Measurements from ENCODE around the gene SEMA3A.
A peak's percentile ranks its signal among the peaks of the same experiment; 100 is the strongest.

SEMA3A gene

GRCh38 chr7:84104826-84105225 lies 89.8 kb downstream of the SEMA3A start:
- no peaks in the 10 kb centered on the region for H3K4me1 ChIP-seq (ENCODE audit: control insufficient read depth, insufficient read depth, low read length)
- H3K27me3 ChIP-seq (ENCODE audit: control insufficient read depth, insufficient read depth, low read length, poor library complexity, severe bottlenecking): no peaks in the 10 kb centered on the region
- no peaks in the 10 kb centered on the region for H3K9me3 ChIP-seq (ENCODE audit: control insufficient read depth, low read length)
- H3K4me3 ChIP-seq (ENCODE audit: insufficient read depth, low read depth, low read length): no peak overlapping the region
- no peak overlapping the region for H3K27ac ChIP-seq (ENCODE audit: insufficient read depth, low read depth, low read length, poor library complexity, severe bottlenecking)
- no peaks in the 10 kb centered on the region for H3K36me3 ChIP-seq (ENCODE audit: control insufficient read depth, insufficient read depth, low read length)
- WGBS, 2 experiments: 89 to 92% methylated on average over 1 to 3 of the region's 3 CpGs

- 100% methylated on average over 1 of the region's 1 CpG for WGBS, 2 experiments
- Histone ChIP-seq H3K27me3 (ENCODE audit: control insufficient read depth, insufficient read depth, low read length, poor library complexity, severe bottlenecking) (no peaks in the 10 kb centered on the region), H3K36me3 (ENCODE audit: control insufficient read depth, insufficient read depth, low read length) (no peaks in the 10 kb centered on the region), H3K27ac (ENCODE audit: insufficient read depth, low read depth, low read length, poor library complexity, severe bottlenecking) (no peak overlapping the region), H3K9me3 (ENCODE audit: control insufficient read depth, low read length) (no peaks in the 10 kb centered on the region), H3K4me1 (ENCODE audit: control insufficient read depth, insufficient read depth, low read length) (no peaks in the 10 kb centered on the region), H3K4me3 (ENCODE audit: insufficient read depth, low read depth, low read length) (no peak overlapping the region)
These were observed 92.4 kb downstream of the SEMA3A start for GRCh38 chr7:84102213-84102612.

GRCh38 chr7:84100866-84101265 lies 93.7 kb downstream of the SEMA3A start:
- Histone ChIP-seq H3K4me1 (ENCODE audit: control insufficient read depth, insufficient read depth, low read length) (no peaks in the 10 kb centered on the region), H3K4me3 (ENCODE audit: insufficient read depth, low read depth, low read length) (no peak overlapping the region), H3K27me3 (ENCODE audit: control insufficient read depth, insufficient read depth, low read length, poor library complexity, severe bottlenecking) (no peaks in the 10 kb centered on the region), H3K27ac (ENCODE audit: insufficient read depth, low read depth, low read length, poor library complexity, severe bottlenecking) (no peak overlapping the region), H3K36me3 (ENCODE audit: control insufficient read depth, insufficient read depth, low read length) (no peaks in the 10 kb centered on the region), H3K9me3 (ENCODE audit: control insufficient read depth, low read length) (no peaks in the 10 kb centered on the region)
- 93 to 100% methylated on average over 1 of the region's 1 CpG for WGBS, 2 experiments

GRCh38 chr7:84095971-84096370 lies 98.6 kb downstream of the SEMA3A start:
- no peaks in the 10 kb centered on the region for H3K9me3 ChIP-seq (ENCODE audit: control insufficient read depth, low read length)
- WGBS, 2 experiments: no CpG with 5 or more reads among the region's 2 CpGs
- H3K27ac ChIP-seq (ENCODE audit: insufficient read depth, low read depth, low read length, poor library complexity, severe bottlenecking): no peak overlapping the region
- H3K4me3 ChIP-seq (ENCODE audit: insufficient read depth, low read depth, low read length): no peak overlapping the region
- no peaks in the 10 kb centered on the region for H3K27me3 ChIP-seq (ENCODE audit: control insufficient read depth, insufficient read depth, low read length, poor library complexity, severe bottlenecking)
- no peaks in the 10 kb centered on the region for H3K4me1 ChIP-seq (ENCODE audit: control insufficient read depth, insufficient read depth, low read length)
- no peaks in the 10 kb centered on the region for H3K36me3 ChIP-seq (ENCODE audit: control insufficient read depth, insufficient read depth, low read length)

- no peaks in the 10 kb centered on the region for H3K36me3 ChIP-seq (ENCODE audit: control insufficient read depth, insufficient read depth, low read length)
- H3K4me1 ChIP-seq (ENCODE audit: control insufficient read depth, insufficient read depth, low read length): peaks cover 3% of the 10 kb centered on the region
- WGBS, 2 experiments: 91 to 92% methylated on average over 4 of the region's 5 CpGs
- no peak overlapping the region for H3K4me3 ChIP-seq (ENCODE audit: insufficient read depth, low read depth, low read length)
- no peaks in the 10 kb centered on the region for H3K9me3 ChIP-seq (ENCODE audit: control insufficient read depth, low read length)
- H3K27ac ChIP-seq (ENCODE audit: insufficient read depth, low read depth, low read length, poor library complexity, severe bottlenecking): no peak overlapping the region
- no peaks in the 10 kb centered on the region for H3K27me3 ChIP-seq (ENCODE audit: control insufficient read depth, insufficient read depth, low read length, poor library complexity, severe bottlenecking)
These were observed 102.4 kb downstream of the SEMA3A start for GRCh38 chr7:84092207-84092606.

GRCh38 chr7:84091318-84091717 lies 103.3 kb downstream of the SEMA3A start:
- Histone ChIP-seq H3K9me3 (ENCODE audit: control insufficient read depth, low read length) (no peaks in the 10 kb centered on the region), H3K36me3 (ENCODE audit: control insufficient read depth, insufficient read depth, low read length) (no peaks in the 10 kb centered on the region), H3K27ac (ENCODE audit: insufficient read depth, low read depth, low read length, poor library complexity, severe bottlenecking) (no peak overlapping the region), H3K4me3 (ENCODE audit: insufficient read depth, low read depth, low read length) (no peak overlapping the region), H3K27me3 (ENCODE audit: control insufficient read depth, insufficient read depth, low read length, poor library complexity, severe bottlenecking) (no peaks in the 10 kb centered on the region), H3K4me1 (ENCODE audit: control insufficient read depth, insufficient read depth, low read length) (peaks cover 3% of the 10 kb centered on the region)
- 71% methylated on average over 1 of the region's 1 CpG; no CpG with 5 or more reads in 1 of the 2 experiments for WGBS, 2 experiments

GRCh38 chr7:84088802-84089201 lies 105.8 kb downstream of the SEMA3A start:
- H3K27ac ChIP-seq (ENCODE audit: insufficient read depth, low read depth, low read length, poor library complexity, severe bottlenecking): no peak overlapping the region
- H3K27me3 ChIP-seq (ENCODE audit: control insufficient read depth, insufficient read depth, low read length, poor library complexity, severe bottlenecking): no peaks in the 10 kb centered on the region
- H3K36me3 ChIP-seq (ENCODE audit: control insufficient read depth, insufficient read depth, low read length): no peaks in the 10 kb centered on the region
- H3K4me3 ChIP-seq (ENCODE audit: insufficient read depth, low read depth, low read length): no peak overlapping the region
- WGBS, 2 experiments: 73% methylated on average over 1 of the region's 1 CpG; no CpG with 5 or more reads in 1 of the 2 experiments
- H3K4me1 ChIP-seq (ENCODE audit: control insufficient read depth, insufficient read depth, low read length): peaks cover 8% of the 10 kb centered on the region
- no peaks in the 10 kb centered on the region for H3K9me3 ChIP-seq (ENCODE audit: control insufficient read depth, low read length)

GRCh38 chr7:84085998-84086397 lies 108.6 kb downstream of the SEMA3A start:
- peaks cover 8% of the 10 kb centered on the region for H3K4me1 ChIP-seq (ENCODE audit: control insufficient read depth, insufficient read depth, low read length)
- H3K27ac ChIP-seq (ENCODE audit: insufficient read depth, low read depth, low read length, poor library complexity, severe bottlenecking): peak overlapping the region; percentile 44
- H3K36me3 ChIP-seq (ENCODE audit: control insufficient read depth, insufficient read depth, low read length): no peaks in the 10 kb centered on the region
- WGBS, 2 experiments: 87 to 100% methylated on average over 2 of the region's 3 CpGs
- no peaks in the 10 kb centered on the region for H3K27me3 ChIP-seq (ENCODE audit: control insufficient read depth, insufficient read depth, low read length, poor library complexity, severe bottlenecking)
- no peak overlapping the region for H3K4me3 ChIP-seq (ENCODE audit: insufficient read depth, low read depth, low read length)
- H3K9me3 ChIP-seq (ENCODE audit: control insufficient read depth, low read length): no peaks in the 10 kb centered on the region

- peaks cover 8% of the 10 kb centered on the region for H3K4me1 ChIP-seq (ENCODE audit: control insufficient read depth, insufficient read depth, low read length)
- H3K4me3 ChIP-seq (ENCODE audit: insufficient read depth, low read depth, low read length): no peak overlapping the region
- no peaks in the 10 kb centered on the region for H3K27me3 ChIP-seq (ENCODE audit: control insufficient read depth, insufficient read depth, low read length, poor library complexity, severe bottlenecking)
- no peaks in the 10 kb centered on the region for H3K36me3 ChIP-seq (ENCODE audit: control insufficient read depth, insufficient read depth, low read length)
- H3K27ac ChIP-seq (ENCODE audit: insufficient read depth, low read depth, low read length, poor library complexity, severe bottlenecking): no peak overlapping the region
- no peaks in the 10 kb centered on the region for H3K9me3 ChIP-seq (ENCODE audit: control insufficient read depth, low read length)
- WGBS, 2 experiments: 83 to 89% methylated on average over 1 of the region's 1 CpG
These were observed 109.4 kb downstream of the SEMA3A start for GRCh38 chr7:84085147-84085546.

- Histone ChIP-seq H3K4me1 (ENCODE audit: control insufficient read depth, insufficient read depth, low read length) (peaks cover 8% of the 10 kb centered on the region), H3K4me3 (ENCODE audit: insufficient read depth, low read depth, low read length) (no peak overlapping the region), H3K27ac (ENCODE audit: insufficient read depth, low read depth, low read length, poor library complexity, severe bottlenecking) (no peak overlapping the region), H3K36me3 (ENCODE audit: control insufficient read depth, insufficient read depth, low read length) (no peaks in the 10 kb centered on the region), H3K9me3 (ENCODE audit: control insufficient read depth, low read length) (no peaks in the 10 kb centered on the region), H3K27me3 (ENCODE audit: control insufficient read depth, insufficient read depth, low read length, poor library complexity, severe bottlenecking) (no peaks in the 10 kb centered on the region)
- 100% methylated on average over 1 of the region's 2 CpGs for WGBS, 2 experiments
These were observed 110.7 kb downstream of the SEMA3A start for GRCh38 chr7:84083846-84084245.

- Histone ChIP-seq H3K4me3 (ENCODE audit: insufficient read depth, low read depth, low read length) (no peak overlapping the region), H3K36me3 (ENCODE audit: control insufficient read depth, insufficient read depth, low read length) (no peaks in the 10 kb centered on the region), H3K27me3 (ENCODE audit: control insufficient read depth, insufficient read depth, low read length, poor library complexity, severe bottlenecking) (no peaks in the 10 kb centered on the region), H3K9me3 (ENCODE audit: control insufficient read depth, low read length) (no peaks in the 10 kb centered on the region), H3K27ac (ENCODE audit: insufficient read depth, low read depth, low read length, poor library complexity, severe bottlenecking) (no peak overlapping the region), H3K4me1 (ENCODE audit: control insufficient read depth, insufficient read depth, low read length) (peaks cover 5% of the 10 kb centered on the region)
- 91 to 100% methylated on average over 2 of the region's 3 CpGs for WGBS, 2 experiments
These were observed 112.5 kb downstream of the SEMA3A start for GRCh38 chr7:84081973-84082522.
